Glutamatergic neuron (in vitro differentiated cells): ENCODE data around the gene PCDHA7. TPM values are rescaled to one million over a fixed set of nuclear protein-coding genes. Genes with fewer than 3 reads are reported as not detected.
"Not testable (repeated sequence)": the region's sequence is repeated elsewhere in the genome, so short reads cannot be mapped to it uniquely, and the experiment has no call there.

Source experiments
- DNase-seq: peaks from one replicate; pipeline ENCODE4 v3.0.0; 2022
- H3K27ac Mint-ChIP-seq: one replicate; pipeline ENCODE4 v1.8.0; 2020; ENCODE audit warnings: mild to moderate bottlenecking, mixed read lengths, inconsistent platforms; ENCODE audit not compliant: unreplicated experiment
- H3K27me3 Mint-ChIP-seq: one replicate; pipeline ENCODE4 v1.8.0; 2020; ENCODE audit warnings: mild to moderate bottlenecking, moderate library complexity, mixed read lengths, inconsistent platforms; ENCODE audit not compliant: unreplicated experiment
- H3K36me3 Mint-ChIP-seq: one replicate; pipeline ENCODE4 v1.8.0; 2020; ENCODE audit warnings: mild to moderate bottlenecking, mixed read lengths, inconsistent platforms; ENCODE audit not compliant: unreplicated experiment
- H3K4me1 Mint-ChIP-seq: one replicate; pipeline ENCODE4 v1.8.0; 2020; ENCODE audit warnings: mild to moderate bottlenecking, low read depth, mixed read lengths, inconsistent platforms; ENCODE audit not compliant: unreplicated experiment
- H3K4me3 Mint-ChIP-seq: one replicate; pipeline ENCODE4 v1.8.0; 2020; ENCODE audit warnings: mild to moderate bottlenecking, mixed read lengths, inconsistent platforms; ENCODE audit not compliant: unreplicated experiment
- H3K9me3 Mint-ChIP-seq: one replicate; pipeline ENCODE4 v1.8.0; 2020; ENCODE audit warnings: mild to moderate bottlenecking, moderate library complexity, mixed read lengths, inconsistent platforms; ENCODE audit not compliant: unreplicated experiment
- total RNA-seq: library from RNA; stranded (reverse); fragmentation: NEBNext Ultra II Directional; extraction: Animal tissue kit (Norgen Biotek cat#: 25700); gene quantifications from one replicate; pipeline ENCODE4 v1.2.1, GENCODE V29; 2021; ENCODE audit not compliant: unreplicated experiment
- TF ChIP-seq, protein P1 (sequence below): fragments of 200-600 bp; sonication (generic); IDR thresholded peaks from one replicate; pipeline ENCODE4 v1.5.0; 2021; ENCODE audit not compliant: partially characterized antibody, unreplicated experiment

The PCDHA7 gene
- total RNA-seq, 1 donor from 2014 or later, result 22.9 TPM

DNA sequence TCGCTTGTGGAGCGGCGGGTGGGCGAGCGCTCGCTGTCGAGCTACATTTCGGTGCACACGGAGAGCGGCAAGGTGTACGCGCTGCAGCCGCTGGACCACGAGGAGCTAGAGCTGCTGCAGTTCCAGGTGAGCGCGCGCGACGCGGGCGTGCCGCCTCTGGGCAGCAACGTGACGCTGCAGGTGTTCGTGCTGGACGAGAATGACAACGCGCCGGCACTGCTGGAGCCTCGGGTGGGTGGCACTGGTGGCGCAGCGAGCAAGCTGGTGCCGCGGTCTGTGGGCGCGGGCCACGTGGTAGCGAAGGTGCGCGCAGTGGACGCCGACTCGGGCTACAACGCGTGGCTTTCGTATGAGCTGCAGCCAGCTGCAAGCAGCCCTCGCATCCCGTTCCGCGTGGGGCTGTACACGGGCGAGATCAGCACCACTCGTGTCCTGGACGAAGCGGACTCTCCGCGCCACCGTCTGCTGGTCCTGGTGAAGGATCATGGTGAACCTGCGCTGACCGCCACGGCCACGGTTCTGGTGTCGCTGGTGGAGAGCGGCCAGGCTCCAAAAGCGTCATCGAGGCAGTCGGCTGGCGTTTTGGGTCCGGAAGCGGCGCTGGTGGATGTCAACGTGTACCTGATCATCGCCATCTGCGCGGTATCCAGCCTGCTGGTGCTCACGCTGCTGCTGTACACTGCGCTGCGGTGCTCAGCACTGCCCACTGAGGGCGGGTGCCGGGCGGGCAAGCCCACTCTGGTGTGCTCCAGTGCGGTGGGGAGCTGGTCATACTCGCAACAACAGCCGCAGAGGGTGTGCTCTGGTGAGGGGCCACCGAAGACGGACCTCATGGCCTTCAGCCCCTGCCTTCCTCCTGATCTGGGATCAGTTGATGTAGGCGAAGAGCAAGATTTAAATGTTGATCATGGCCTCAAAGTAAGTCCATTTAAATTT lies 9.0 kb downstream of the PCDHA7 start:
- peaks cover 49% of the 10 kb centered on the region for H3K36me3 Mint-ChIP-seq
- TF ChIP-seq, protein P1, sequence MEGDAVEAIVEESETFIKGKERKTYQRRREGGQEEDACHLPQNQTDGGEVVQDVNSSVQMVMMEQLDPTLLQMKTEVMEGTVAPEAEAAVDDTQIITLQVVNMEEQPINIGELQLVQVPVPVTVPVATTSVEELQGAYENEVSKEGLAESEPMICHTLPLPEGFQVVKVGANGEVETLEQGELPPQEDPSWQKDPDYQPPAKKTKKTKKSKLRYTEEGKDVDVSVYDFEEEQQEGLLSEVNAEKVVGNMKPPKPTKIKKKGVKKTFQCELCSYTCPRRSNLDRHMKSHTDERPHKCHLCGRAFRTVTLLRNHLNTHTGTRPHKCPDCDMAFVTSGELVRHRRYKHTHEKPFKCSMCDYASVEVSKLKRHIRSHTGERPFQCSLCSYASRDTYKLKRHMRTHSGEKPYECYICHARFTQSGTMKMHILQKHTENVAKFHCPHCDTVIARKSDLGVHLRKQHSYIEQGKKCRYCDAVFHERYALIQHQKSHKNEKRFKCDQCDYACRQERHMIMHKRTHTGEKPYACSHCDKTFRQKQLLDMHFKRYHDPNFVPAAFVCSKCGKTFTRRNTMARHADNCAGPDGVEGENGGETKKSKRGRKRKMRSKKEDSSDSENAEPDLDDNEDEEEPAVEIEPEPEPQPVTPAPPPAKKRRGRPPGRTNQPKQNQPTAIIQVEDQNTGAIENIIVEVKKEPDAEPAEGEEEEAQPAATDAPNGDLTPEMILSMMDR, result no peak
- no peak overlapping the region for H3K4me3 Mint-ChIP-seq
- no peak overlapping the region for H3K27ac Mint-ChIP-seq
- peaks cover 5% of the 10 kb centered on the region for H3K4me1 Mint-ChIP-seq
- no peak for DNase-seq
- H3K27me3 Mint-ChIP-seq, result peaks cover 4% of the 10 kb centered on the region
- peaks cover 9% of the 10 kb centered on the region for H3K9me3 Mint-ChIP-seq

GRCh38 chr5:140848139-140849102 lies 14.4 kb downstream of the PCDHA7 start, which contains the start of gene PCDHA9:
PCDHA9 (plus strand) TSS chr5:140848382; CDS start chr5:140848496, 114 bp downstream.
- DNase-seq, H3K4me1 Mint-ChIP-seq, H3K27me3 Mint-ChIP-seq: not testable (repeated sequence)
- H3K4me3 Mint-ChIP-seq, result peak within 1 kb of the TSS; percentile 91
- peak within 1 kb of the TSS; percentile 91 for H3K27ac Mint-ChIP-seq
- H3K9me3 Mint-ChIP-seq, result peaks cover 10% of the 10 kb centered on the region
- H3K36me3 Mint-ChIP-seq, result peaks cover 34% of the 10 kb centered on the region

GRCh38 chr5:140849831-140850634 lies 16.0 kb downstream of the PCDHA7 start:
- peaks cover 29% of the 10 kb centered on the region for H3K36me3 Mint-ChIP-seq
- not testable (repeated sequence) for H3K4me3 Mint-ChIP-seq, DNase-seq, H3K27ac Mint-ChIP-seq, H3K27me3 Mint-ChIP-seq, H3K4me1 Mint-ChIP-seq
- H3K9me3 Mint-ChIP-seq, result peaks cover 10% of the 10 kb centered on the region

- Mint-ChIP-seq H3K4me1 (peaks cover 8% of the 10 kb centered on the region), H3K27me3 (peaks cover 10% of the 10 kb centered on the region), H3K4me3 (peak within 1 kb of the TSS; percentile 86), H3K27ac (peak within 1 kb of the TSS; percentile 99), H3K36me3 (peaks cover 48% of the 10 kb centered on the region), H3K9me3 (peaks cover 24% of the 10 kb centered on the region)
- DNase-seq, result no peak
- TF ChIP-seq, protein P1, result peak; percentile 57
These were observed 22.0 kb downstream of the PCDHA7 start, which contains the start of gene PCDHA10 for GRCh38 chr5:140855772-140856674. PCDHA10 (plus strand) TSS chr5:140855897; CDS start chr5:140856049, 152 bp downstream.
